HK-2 (cell line): ENCODE measurements around the gene RXFP4.

Experiments used
- DNase-seq: peaks from one replicate; pipeline ENCODE4 v3.0.0-alpha.2; 2018; ENCODE audit not compliant: unreplicated experiment

RXFP4 gene

GRCh38 chr1:155931332-155932038, 10.0 kb upstream of the RXFP4 start:
- DNase-seq = no peak

- no peak for DNase-seq
These were observed 9.4 kb upstream of the RXFP4 start for GRCh38 chr1:155932081-155932480.

GRCh38 chr1:155932487-155932886, 9.0 kb upstream of the RXFP4 start:
- DNase-seq = no peak

- no peak for DNase-seq
These were observed 7.8 kb upstream of the RXFP4 start for GRCh38 chr1:155933591-155934096.

GRCh38 chr1:155934097-155934935, 7.1 kb upstream of the RXFP4 start, which contains the start of gene KHDC4:
Gene KHDC4, minus strand, starts transcription at chr1:155934413. Its CDS starts 40 bp downstream, at chr1:155934373.
- peak; percentile 94 for DNase-seq

- peak; percentile 49 for DNase-seq
These were observed 6.4 kb upstream of the RXFP4 start for GRCh38 chr1:155934936-155935590.

GRCh38 chr1:155938220-155938627, 3.2 kb upstream of the RXFP4 start:
- DNase-seq = no peak

- no peak for DNase-seq
These were observed 901 bp upstream of the RXFP4 start for GRCh38 chr1:155940482-155940992.

GRCh38 chr1:155941845-155942531, 550 bp downstream of the RXFP4 start:
- DNase-seq = no peak

- DNase-seq = no peak
These were observed 1.2 kb downstream of the RXFP4 start for GRCh38 chr1:155942578-155943141.

- DNase-seq = no peak
These were observed 3.0 kb downstream of the RXFP4 start for GRCh38 chr1:155944444-155944799.

GRCh38 chr1:155946633-155947219, 5.3 kb downstream of the RXFP4 start:
- no peak for DNase-seq

- DNase-seq = no peak
These were observed 5.9 kb downstream of the RXFP4 start for GRCh38 chr1:155947292-155947691.

GRCh38 chr1:155947741-155948140, 6.3 kb downstream of the RXFP4 start:
- no peak for DNase-seq

GRCh38 chr1:155950829-155951228, 9.4 kb downstream of the RXFP4 start:
- no peak for DNase-seq

- DNase-seq = no peak
These were observed 10.5 kb downstream of the RXFP4 start for GRCh38 chr1:155951753-155952504.

- DNase-seq = no peak
These were observed 11.1 kb downstream of the RXFP4 start for GRCh38 chr1:155952505-155952890.

- DNase-seq = no peak
These were observed 13.2 kb downstream of the RXFP4 start for GRCh38 chr1:155954645-155955044.

GRCh38 chr1:155957411-155957915, 16.0 kb downstream of the RXFP4 start:
- DNase-seq = no peak
